ENCODE data around the gene SPPL2A. TPM values are rescaled to one million over a fixed set of nuclear protein-coding genes. Genes with fewer than 3 reads are reported as not detected.

SPPL2A gene
- total and polyA plus RNA-seq, 9 of the 15 experiments (the other 6 are each of a cell fraction or from before 2014, with no cell fraction given): 9.8 to 66.1 (median 38.0) TPM

GRCh38 chr15:50774450-50774849, 8.9 kb upstream of the SPPL2A start (continued):
- TF ChIP-seq MEIS2 (IDR thresholded peaks at IDR 0.05; ENCODE audit: partially characterized antibody) (peak; percentile 78), ETS2 (tag; IDR thresholded peaks at IDR 0.05; ENCODE audit: borderline replicate concordance, poor library complexity, severe bottlenecking) (no peak), ZNF263 (CRISPR knock-in tag; IDR thresholded peaks at IDR 0.05; ENCODE audit: borderline replicate concordance) (no peak), MTF1 (CRISPR knock-in tag; IDR thresholded peaks at IDR 0.05; ENCODE audit: borderline replicate concordance) (no peak), HDAC8 (tag; IDR thresholded peaks at IDR 0.05) (no peak), NCOA1 (IDR thresholded peaks at IDR 0.05; ENCODE audit: low read depth) (no peak), CBX8 (IDR thresholded peaks at IDR 0.05; ENCODE audit: borderline replicate concordance, extremely low read depth, low read depth, low read length, poor library complexity, severe bottlenecking) (no peak), FOS (IDR thresholded peaks at IDR 0.05; ENCODE audit: extremely low read depth, insufficient read length) (no peak), TCF7L2 (IDR thresholded peaks at IDR 0.05; ENCODE audit: low read depth, low read length) (no peak), ELF1 (tag; IDR thresholded peaks at IDR 0.05) (peak; percentile 65), E2F4 (CRISPR knock-in tag; IDR thresholded peaks at IDR 0.05; ENCODE audit: low read depth) (no peak), PBX2 (CRISPR knock-in tag; IDR thresholded peaks at IDR 0.05; ENCODE audit: low read depth) (no peak), PBX2 (tag; conservative IDR thresholded peaks at IDR 0.05; ENCODE audit: low read depth) (peak; percentile 76), ILF3 (IDR thresholded peaks at IDR 0.05; ENCODE audit: borderline replicate concordance) (no peak), NFIC (IDR thresholded peaks at IDR 0.05) (no peak), ZNF668 (CRISPR knock-in tag; IDR thresholded peaks at IDR 0.05) (no peak)
- TF ChIP-seq, protein P1, sequence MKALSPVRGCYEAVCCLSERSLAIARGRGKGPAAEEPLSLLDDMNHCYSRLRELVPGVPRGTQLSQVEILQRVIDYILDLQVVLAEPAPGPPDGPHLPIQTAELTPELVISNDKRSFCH (CRISPR knock-in tag; IDR thresholded peaks at IDR 0.05): no peak
- TF ChIP-seq, protein P1 (tag; IDR thresholded peaks at IDR 0.05): no peak
- TF ChIP-seq, protein P2, sequence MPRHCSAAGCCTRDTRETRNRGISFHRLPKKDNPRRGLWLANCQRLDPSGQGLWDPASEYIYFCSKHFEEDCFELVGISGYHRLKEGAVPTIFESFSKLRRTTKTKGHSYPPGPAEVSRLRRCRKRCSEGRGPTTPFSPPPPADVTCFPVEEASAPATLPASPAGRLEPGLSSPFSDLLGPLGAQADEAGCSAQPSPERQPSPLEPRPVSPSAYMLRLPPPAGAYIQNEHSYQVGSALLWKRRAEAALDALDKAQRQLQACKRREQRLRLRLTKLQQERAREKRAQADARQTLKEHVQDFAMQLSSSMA (CRISPR knock-in tag; IDR thresholded peaks at IDR 0.05): no peak
- TF ChIP-seq, protein P3, sequence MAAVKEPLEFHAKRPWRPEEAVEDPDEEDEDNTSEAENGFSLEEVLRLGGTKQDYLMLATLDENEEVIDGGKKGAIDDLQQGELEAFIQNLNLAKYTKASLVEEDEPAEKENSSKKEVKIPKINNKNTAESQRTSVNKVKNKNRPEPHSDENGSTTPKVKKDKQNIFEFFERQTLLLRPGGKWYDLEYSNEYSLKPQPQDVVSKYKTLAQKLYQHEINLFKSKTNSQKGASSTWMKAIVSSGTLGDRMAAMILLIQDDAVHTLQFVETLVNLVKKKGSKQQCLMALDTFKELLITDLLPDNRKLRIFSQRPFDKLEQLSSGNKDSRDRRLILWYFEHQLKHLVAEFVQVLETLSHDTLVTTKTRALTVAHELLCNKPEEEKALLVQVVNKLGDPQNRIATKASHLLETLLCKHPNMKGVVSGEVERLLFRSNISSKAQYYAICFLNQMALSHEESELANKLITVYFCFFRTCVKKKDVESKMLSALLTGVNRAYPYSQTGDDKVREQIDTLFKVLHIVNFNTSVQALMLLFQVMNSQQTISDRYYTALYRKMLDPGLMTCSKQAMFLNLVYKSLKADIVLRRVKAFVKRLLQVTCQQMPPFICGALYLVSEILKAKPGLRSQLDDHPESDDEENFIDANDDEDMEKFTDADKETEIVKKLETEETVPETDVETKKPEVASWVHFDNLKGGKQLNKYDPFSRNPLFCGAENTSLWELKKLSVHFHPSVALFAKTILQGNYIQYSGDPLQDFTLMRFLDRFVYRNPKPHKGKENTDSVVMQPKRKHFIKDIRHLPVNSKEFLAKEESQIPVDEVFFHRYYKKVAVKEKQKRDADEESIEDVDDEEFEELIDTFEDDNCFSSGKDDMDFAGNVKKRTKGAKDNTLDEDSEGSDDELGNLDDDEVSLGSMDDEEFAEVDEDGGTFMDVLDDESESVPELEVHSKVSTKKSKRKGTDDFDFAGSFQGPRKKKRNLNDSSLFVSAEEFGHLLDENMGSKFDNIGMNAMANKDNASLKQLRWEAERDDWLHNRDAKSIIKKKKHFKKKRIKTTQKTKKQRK (IDR thresholded peaks at IDR 0.05; ENCODE audit: borderline replicate concordance, low read depth, low read length): no peak
